Loucy (cell line): ENCODE data around the gene BCAN.
"Not testable (repeated sequence)": the region's sequence is repeated elsewhere in the genome, so short reads cannot be mapped to it uniquely, and the experiment has no call there.

Experiments used
- H2AFZ ChIP-seq: fragments of 200-600 bp; sonication (generic); 2 replicates; pipeline ENCODE4 v1.6.0; 2016; ENCODE audit warnings: antibody characterized with exemption, mild to moderate bottlenecking, low read length, moderate library complexity
- H3F3A ChIP-seq: fragments of 200-600 bp; 2 replicates; pipeline ENCODE4 v1.6.0; 2016; ENCODE audit warnings: antibody characterized with exemption, low read depth, mild to moderate bottlenecking
- H3K27me3 ChIP-seq: fragments of 200-600 bp; sonication (generic); 2 replicates; pipeline ENCODE4 v1.6.1; 2014; ENCODE audit warnings: low read length, mild to moderate bottlenecking; ENCODE audit not compliant: insufficient read depth, poor library complexity, severe bottlenecking
- H3K36me3 ChIP-seq: fragments of 200-600 bp; sonication (generic); 2 replicates; pipeline ENCODE4 v1.6.1; 2016; ENCODE audit warnings: low read length; ENCODE audit not compliant: insufficient read depth
- H3K4me1 ChIP-seq: fragments of 200-600 bp; sonication (generic); 2 replicates; pipeline ENCODE4 v1.5.1; 2014; ENCODE audit warnings: low read length, mild to moderate bottlenecking; ENCODE audit not compliant: insufficient read depth, poor library complexity, severe bottlenecking
- H3K4me2 ChIP-seq: fragments of 200-600 bp; sonication (generic); 2 replicates; pipeline ENCODE4 v1.6.0; 2014; ENCODE audit warnings: antibody characterized with exemption, low read length, low read depth, mild to moderate bottlenecking; ENCODE audit not compliant: poor library complexity, severe bottlenecking
- H3K4me3 ChIP-seq: fragments of 200-600 bp; sonication (generic); 2 replicates; pipeline ENCODE4 v1.5.1; 2014; ENCODE audit warnings: low read length, mild to moderate bottlenecking, mixed read lengths; ENCODE audit not compliant: poor library complexity, severe bottlenecking
- H3K79me2 ChIP-seq: fragments of 200-600 bp; sonication (generic); 2 replicates; pipeline ENCODE4 v1.6.1; 2014; ENCODE audit warnings: low read length; ENCODE audit not compliant: insufficient read depth
- H3K9ac ChIP-seq: fragments of 200-600 bp; sonication (generic); 2 replicates; pipeline ENCODE4 v1.6.0; 2014; ENCODE audit warnings: mild to moderate bottlenecking, low read depth, low read length, moderate library complexity; ENCODE audit not compliant: poor library complexity, severe bottlenecking
- H3K9me2 ChIP-seq: fragments of 200-600 bp; sonication (generic); replicated peaks from 2 replicates; pipeline ENCODE4 v1.6.1; 2016; ENCODE audit warnings: low read depth, low read length, mixed read lengths
- H3K9me3 ChIP-seq: fragments of 200-600 bp; sonication (generic); 2 replicates; pipeline ENCODE4 v1.6.1; 2014; ENCODE audit warnings: mild to moderate bottlenecking, antibody characterized with exemption, low read length, low read depth; ENCODE audit not compliant: insufficient read depth
- H4K20me1 ChIP-seq: fragments of 200-600 bp; sonication (generic); 2 replicates; pipeline ENCODE4 v1.6.0; 2014; ENCODE audit warnings: antibody characterized with exemption, low read length, mild to moderate bottlenecking; ENCODE audit not compliant: insufficient read depth, poor library complexity, severe bottlenecking
- CTCF ChIP-seq: fragments of 200-600 bp; sonication (generic); conservative IDR thresholded peaks from 2 replicates; pipeline ENCODE4 v1.5.1; 2014; ENCODE audit warnings: mild to moderate bottlenecking, antibody characterized with exemption, low read length
- EZH2phosphoT487 ChIP-seq: fragments of 200-600 bp; IDR thresholded peaks from 2 replicates; pipeline ENCODE4 v1.6.1; 2018; ENCODE audit warnings: antibody characterized with exemption, mild to moderate bottlenecking, moderate library complexity, borderline replicate concordance

Gene BCAN

GRCh38 chr1:156608036-156608674, 33.8 kb upstream of the BCAN start:
- no peaks in the 10 kb centered on the region for H3K36me3 ChIP-seq
- no peaks in the 10 kb centered on the region for H3K9me2 ChIP-seq
- no peaks in the 10 kb centered on the region for H3K9me3 ChIP-seq
- H3K9ac ChIP-seq = no peak overlapping the region
- H3K79me2 ChIP-seq = no peaks in the 10 kb centered on the region
- H3K4me1 ChIP-seq = peaks cover 4% of the 10 kb centered on the region
- H3F3A ChIP-seq = no peaks in the 10 kb centered on the region
- H3K4me2 ChIP-seq = no peak overlapping the region
- H2AFZ ChIP-seq = no peak overlapping the region
- H3K4me3 ChIP-seq = no peak overlapping the region
- H3K27me3 ChIP-seq = no peaks in the 10 kb centered on the region
- peak; percentile 82 for TF ChIP-seq CTCF
- no peak for TF ChIP-seq EZH2phosphoT487
- H4K20me1 ChIP-seq = no peaks in the 10 kb centered on the region

- Histone ChIP-seq H3K9ac (no peak overlapping the region), H3K36me3 (no peaks in the 10 kb centered on the region), H3K4me1 (peaks cover 4% of the 10 kb centered on the region), H3K9me3 (no peaks in the 10 kb centered on the region), H2AFZ (no peak overlapping the region), H3K27me3 (no peaks in the 10 kb centered on the region), H3K9me2 (no peaks in the 10 kb centered on the region), H4K20me1 (no peaks in the 10 kb centered on the region), H3K4me3 (no peak overlapping the region), H3K79me2 (no peaks in the 10 kb centered on the region), H3F3A (no peaks in the 10 kb centered on the region), H3K4me2 (no peak overlapping the region)
- TF ChIP-seq CTCF = peak; percentile 77
- TF ChIP-seq EZH2phosphoT487 = no peak
Measured at GRCh38 chr1:156608981-156609380, 32.9 kb upstream of the BCAN start.

- not testable (repeated sequence) for H3F3A ChIP-seq
Measured at GRCh38 chr1:156610072-156610471, 31.8 kb upstream of the BCAN start.

GRCh38 chr1:156612666-156613065, 29.3 kb upstream of the BCAN start:
- peaks cover 4% of the 10 kb centered on the region for H3K4me1 ChIP-seq
- no peak overlapping the region for H3K4me2 ChIP-seq
- no peak overlapping the region for H2AFZ ChIP-seq

More at GRCh38 chr1:156610072-156610471, 31.8 kb upstream of the BCAN start:
- not testable (repeated sequence) for H3K9me2 ChIP-seq, H3K4me3 ChIP-seq, H3K4me2 ChIP-seq, H3K4me1 ChIP-seq, H3K27me3 ChIP-seq, H4K20me1 ChIP-seq, H3K79me2 ChIP-seq, H2AFZ ChIP-seq, H3K9me3 ChIP-seq, H3K9ac ChIP-seq, H3K36me3 ChIP-seq

More at GRCh38 chr1:156612666-156613065, 29.3 kb upstream of the BCAN start:
- no peak overlapping the region for H3K9ac ChIP-seq
- no peaks in the 10 kb centered on the region for H3K9me2 ChIP-seq
- no peak overlapping the region for H3K4me3 ChIP-seq
- H4K20me1 ChIP-seq = no peaks in the 10 kb centered on the region
- no peaks in the 10 kb centered on the region for H3K27me3 ChIP-seq
- H3F3A ChIP-seq = no peaks in the 10 kb centered on the region
- no peaks in the 10 kb centered on the region for H3K79me2 ChIP-seq
- no peak for TF ChIP-seq CTCF
- no peak for TF ChIP-seq EZH2phosphoT487
- no peaks in the 10 kb centered on the region for H3K36me3 ChIP-seq
- no peaks in the 10 kb centered on the region for H3K9me3 ChIP-seq
